CD14-positive monocyte (primary cell): Measurements from ENCODE around the gene RCAN3. TPM values are rescaled to one million over a fixed set of nuclear protein-coding genes. Genes with fewer than 3 reads are reported as not detected.
"Not testable (repeated sequence)": the region's sequence is repeated elsewhere in the genome, so short reads cannot be mapped to it uniquely, and the experiment has no call there.

ENCODE experiments used
- DNase-seq, 3 donors: peaks; one replicate each; pipeline ENCODE4 v3.0.0-alpha.2; 2011 to 2022
- H2AFZ ChIP-seq: 2 replicates; pipeline ENCODE4 v1.6.0; 2012; ENCODE audit warnings: mild to moderate bottlenecking, low read depth, low read length, inconsistent platforms; ENCODE audit not compliant: insufficient read depth, poor library complexity, severe bottlenecking
- H3K27ac ChIP-seq, 2 donors: 1 replicate in 1 of 2; 2 replicates in 1 of 2; pipeline ENCODE4 v1.5.1; 2012 to 2013; ENCODE audit warnings: low read length in 2 of 2, control low read depth in 1 of 2, inconsistent platforms in 1 of 2, low read depth in 1 of 2, mild to moderate bottlenecking in 1 of 2
- H3K27me3 ChIP-seq, 2 donors: one replicate each; pipeline versions ENCODE4 v1.6.0 to v1.6.1; 2011 to 2013; ENCODE audit warnings: low read length in 2 of 2; ENCODE audit not compliant: control insufficient read depth in 2 of 2, insufficient read depth in 2 of 2
- H3K36me3 ChIP-seq, 2 donors: replicated peaks in 1 of 2; 1 replicate in 1 of 2; 2 replicates in 1 of 2; pipeline versions ENCODE4 v1.5.1 to v1.6.1; 2012 to 2013; ENCODE audit warnings: low read length in 2 of 2, control low read depth in 1 of 2, inconsistent platforms in 1 of 2, mild to moderate bottlenecking in 1 of 2; ENCODE audit not compliant: insufficient read depth in 2 of 2, control insufficient read depth in 1 of 2
- H3K4me1 ChIP-seq, 2 donors: 1 replicate in 1 of 2; 2 replicates in 1 of 2; pipeline versions ENCODE4 v1.5.1 to v1.6.1; 2012 to 2013; ENCODE audit warnings: low read length in 2 of 2, control low read depth in 1 of 2, inconsistent platforms in 1 of 2, mild to moderate bottlenecking in 1 of 2, moderate library complexity in 1 of 2; ENCODE audit not compliant: insufficient read depth in 2 of 2, control insufficient read depth in 1 of 2
- H3K4me2 ChIP-seq: replicated peaks from 2 replicates; pipeline ENCODE3; 2012; ENCODE audit warnings: low read length, moderate library complexity, mild to moderate bottlenecking; ENCODE audit not compliant: poor library complexity, severe bottlenecking; ENCODE audit errors: extremely low read depth
- H3K4me3 ChIP-seq, 3 experiments: fragments of 200-600 bp in 1 of 3; sonication (generic) in 1 of 3; replicated peaks in 1 of 3; 1 replicate in 2 of 3; 2 replicates in 1 of 3; pipeline ENCODE4 v1.5.1; 2011 to 2013; ENCODE audit warnings: low read length in 3 of 3, mild to moderate bottlenecking in 3 of 3, control low read depth in 2 of 3, low read depth in 2 of 3, inconsistent platforms in 1 of 3, moderate library complexity in 1 of 3
- H3K79me2 ChIP-seq: 2 replicates; pipeline ENCODE4 v1.6.0; 2012; ENCODE audit warnings: mild to moderate bottlenecking, control low read depth, inconsistent platforms, low read length, moderate library complexity; ENCODE audit not compliant: insufficient read depth
- H3K9ac ChIP-seq: 2 replicates; pipeline ENCODE4 v1.6.0; 2017; ENCODE audit warnings: low read length, mild to moderate bottlenecking; ENCODE audit not compliant: insufficient read depth, poor library complexity, severe bottlenecking
- H3K9me3 ChIP-seq, 2 donors: replicated peaks in 1 of 2; 1 replicate in 1 of 2; 2 replicates in 1 of 2; pipeline versions ENCODE4 v1.5.1 to v1.6.1; 2012 to 2013; ENCODE audit warnings: low read length in 2 of 2, control low read depth in 1 of 2; ENCODE audit not compliant: control insufficient read depth in 1 of 2, insufficient read depth in 1 of 2
- H4K20me1 ChIP-seq: 2 replicates; pipeline ENCODE4 v1.6.0; 2012; ENCODE audit warnings: mild to moderate bottlenecking, low read length, control low read depth, moderate library complexity; ENCODE audit not compliant: insufficient read depth
- H3K27ac Mint-ChIP-seq, 7 donors: one replicate each; pipeline ENCODE4 v1.8.0; 2020; ENCODE audit warnings: mild to moderate bottlenecking in 7 of 7, mixed read lengths in 7 of 7, moderate library complexity in 6 of 7, inconsistent platforms in 2 of 7
- H3K27me3 Mint-ChIP-seq, 3 donors: one replicate each; pipeline ENCODE4 v1.8.0; 2021 to 2022; ENCODE audit warnings: low read depth in 3 of 3, mild to moderate bottlenecking in 3 of 3, mixed read lengths in 3 of 3, moderate library complexity in 3 of 3, inconsistent platforms in 1 of 3
- H3K36me3 Mint-ChIP-seq, 2 donors: one replicate each; pipeline ENCODE4 v1.8.0; 2020; ENCODE audit warnings: mixed read lengths in 2 of 2, inconsistent platforms in 1 of 2, mild to moderate bottlenecking in 1 of 2
- H3K4me1 Mint-ChIP-seq: one replicate; pipeline ENCODE4 v1.8.0; 2020; ENCODE audit warnings: mild to moderate bottlenecking, mixed read lengths
- H3K4me3 Mint-ChIP-seq, 2 donors: one replicate each; pipeline ENCODE4 v1.8.0; 2020; ENCODE audit warnings: mild to moderate bottlenecking in 2 of 2, mixed read lengths in 2 of 2, moderate library complexity in 1 of 2
- H3K9me3 Mint-ChIP-seq, 7 donors: one replicate each; pipeline ENCODE4 v1.8.0; 2020 to 2022; ENCODE audit warnings: mixed read lengths in 7 of 7, mild to moderate bottlenecking in 6 of 7, moderate library complexity in 6 of 7, inconsistent platforms in 2 of 7
- CTCF ChIP-seq: fragments of 200-600 bp; IDR thresholded peaks from one replicate; pipeline ENCODE4 v1.8.0; 2022; ENCODE audit warnings: antibody characterized with exemption, mild to moderate bottlenecking
- whole genome bisulfite sequencing: methylation state at CpG from one replicate; pipeline ENCODE4 v1.1.5; 2013; ENCODE audit warnings: missing lambda C conversion rate; ENCODE audit not compliant: insufficient coverage; 5-methylcytosine and 5-hydroxymethylcytosine counted together
- intact Hi-C, 2 donors: fragments of 100-400 bp; cut with micrococcal nuclease; formaldehyde crosslinking; loops; one replicate each; pipeline versions ENCODE4 v1.15.0 to v1.15.1; 2023
- polyA plus RNA-seq, 3 donors: library from polyadenylated mRNA; depleted of rRNA in 1 of 3; unstranded in 2 of 3; stranded (reverse) in 1 of 3; fragments of 300-500 nt in 2 of 3; fragments of >200 nt in 1 of 3; fragmentation: Illumina TruSeq in 2 of 3; gene quantifications; 1 replicate in 2 of 3; 2 replicates in 1 of 3; pipeline ENCODE4 v1.2.3, GENCODE V29; 2012 to 2021

The RCAN3 gene
- polyA plus RNA-seq, 3 donors: 7.1 to 9.1 (median 8.8) TPM

DNA sequence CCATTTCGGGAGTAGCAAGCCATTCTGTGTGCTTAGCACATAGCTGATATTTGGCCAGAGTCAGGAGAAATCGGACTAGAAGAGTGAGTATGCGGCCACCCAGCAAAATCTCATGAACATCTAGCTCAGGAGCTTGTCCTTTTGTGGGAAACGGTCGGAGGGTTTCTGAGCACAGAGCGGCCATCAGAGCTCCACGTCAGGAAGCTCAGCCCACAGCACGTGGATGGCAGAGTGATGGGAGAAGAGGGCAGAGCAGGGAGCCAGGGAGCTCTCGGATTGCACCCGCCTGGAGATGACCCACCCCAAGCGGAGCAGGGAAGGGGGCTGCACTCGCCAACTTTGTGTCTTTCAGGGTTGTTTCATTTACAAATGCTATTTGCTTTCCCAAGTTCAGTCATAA is 13.9 kb downstream of the RCAN3 start:
- Histone ChIP-seq H2AFZ (no peak overlapping the region), H3K27ac (no peak overlapping the region), H3K4me3 (no peak overlapping the region), H3K79me2 (peaks cover 12% of the 10 kb centered on the region), H3K36me3 (peaks cover 0 to 50% of the 10 kb centered on the region in 2 donors), H3K27me3 (no peaks in the 10 kb centered on the region), H3K4me1 (no peaks in the 10 kb centered on the region), H3K4me2 (no peak overlapping the region), H3K9ac (no peak overlapping the region), H3K9me3 (no peaks in the 10 kb centered on the region), H4K20me1 (no peaks in the 10 kb centered on the region)
- Mint-ChIP-seq H3K27me3 (no peaks in the 10 kb centered on the region), H3K4me3 (no peak overlapping the region), H3K9me3 (peaks cover 0 to 2% (median 0%) of the 10 kb centered on the region in 7 donors), H3K36me3 (peaks cover 38 to 40% of the 10 kb centered on the region in 2 donors), H3K27ac (no peak overlapping the region), H3K4me1 (peaks cover 5% of the 10 kb centered on the region)
- TF ChIP-seq CTCF: no peak
- 94% methylated on average over 6 of the region's 12 CpGs for WGBS
- no peak for DNase-seq
- intact Hi-C loops: no loop called here

GRCh38 chr1:24517898-24518297 is 15.3 kb downstream of the RCAN3 start:
- Histone ChIP-seq H4K20me1 (no peaks in the 10 kb centered on the region), H3K27me3 (no peaks in the 10 kb centered on the region), H3K4me1 (no peaks in the 10 kb centered on the region), H3K4me2 (no peak overlapping the region), H3K9ac (no peak overlapping the region), H2AFZ (no peak overlapping the region), H3K27ac (no peak overlapping the region), H3K36me3 (peaks cover 0 to 56% of the 10 kb centered on the region in 2 donors), H3K9me3 (no peaks in the 10 kb centered on the region), H3K4me3 (no peak overlapping the region), H3K79me2 (no peaks in the 10 kb centered on the region)
- no CpG with 5 or more reads among the region's 4 CpGs for WGBS
- Mint-ChIP-seq H3K27ac (no peak overlapping the region), H3K9me3 (peaks cover 0 to 2% (median 0%) of the 10 kb centered on the region in 7 donors), H3K4me3 (no peak overlapping the region), H3K27me3 (no peaks in the 10 kb centered on the region), H3K4me1 (no peaks in the 10 kb centered on the region), H3K36me3 (peaks cover 35 to 39% of the 10 kb centered on the region in 2 donors)
- intact Hi-C loops: no loop called here
- DNase-seq: no peak
- no peak for TF ChIP-seq CTCF

GRCh38 chr1:24520282-24520681 is 17.6 kb downstream of the RCAN3 start:
- not testable (repeated sequence) for H3K4me1 Mint-ChIP-seq
- no CpG with 5 or more reads among the region's 5 CpGs for WGBS

More at GRCh38 chr1:24520282-24520681, 17.6 kb downstream of the RCAN3 start:
- H3K27ac ChIP-seq, H3K27ac Mint-ChIP-seq, H3K9me3 Mint-ChIP-seq, H2AFZ ChIP-seq, H3K27me3 Mint-ChIP-seq, H3K4me1 ChIP-seq, DNase-seq, H3K27me3 ChIP-seq, H3K4me3 Mint-ChIP-seq, H3K4me3 ChIP-seq, H4K20me1 ChIP-seq, H3K79me2 ChIP-seq, H3K4me2 ChIP-seq, H3K9me3 ChIP-seq, H3K9ac ChIP-seq, intact Hi-C loops: not testable (repeated sequence)
- H3K36me3 Mint-ChIP-seq: peaks cover 36 to 37% of the 10 kb centered on the region in 2 donors
- peaks cover 0 to 56% of the 10 kb centered on the region in 2 donors for H3K36me3 ChIP-seq
